Endothelial cell of umbilical vein (primary cell): ENCODE data around the gene JARID2.

ENCODE experiments used
- EZH2 ChIP-seq: IDR thresholded peaks from 2 replicates; pipeline ENCODE4 v1.6.1; 2012; ENCODE audit warnings: borderline replicate concordance, low read depth, mild to moderate bottlenecking, moderate library complexity, low read length, inconsistent platforms; ENCODE audit not compliant: severe bottlenecking
- FOS ChIP-seq: IDR thresholded peaks from 2 replicates; pipeline ENCODE4 v1.6.1; 2011; ENCODE audit warnings: mild to moderate bottlenecking, low read length, moderate library complexity, borderline replicate concordance; ENCODE audit not compliant: insufficient read depth
- MYC ChIP-seq: IDR thresholded peaks from one replicate; pipeline ENCODE4 v1.6.1; 2011; ENCODE audit warnings: mild to moderate bottlenecking, low read depth, low read length
- POLR2A ChIP-seq: IDR thresholded peaks from 2 replicates; pipeline ENCODE4 v1.6.1; 2012; ENCODE audit warnings: low read depth, mild to moderate bottlenecking, control low read depth, low read length
- POLR2AphosphoS5 ChIP-seq: IDR thresholded peaks from 2 replicates; pipeline ENCODE4 v1.6.1; 2012; ENCODE audit warnings: low read depth, mild to moderate bottlenecking, control low read depth, low read length, moderate library complexity; ENCODE audit not compliant: insufficient read depth
- TF ChIP-seq, protein P1 (sequence below), 2 donors: IDR thresholded peaks; 1 replicate in 1 of 2; 2 replicates in 1 of 2; pipeline ENCODE4 v1.5.1; 2011; ENCODE audit warnings: low read length in 2 of 2, mild to moderate bottlenecking in 2 of 2, moderate library complexity in 2 of 2, control low read depth in 1 of 2, inconsistent platforms in 1 of 2, low read depth in 1 of 2; ENCODE audit not compliant: insufficient read depth in 1 of 2; ENCODE audit errors: extremely low read depth in 1 of 2

DNA sequence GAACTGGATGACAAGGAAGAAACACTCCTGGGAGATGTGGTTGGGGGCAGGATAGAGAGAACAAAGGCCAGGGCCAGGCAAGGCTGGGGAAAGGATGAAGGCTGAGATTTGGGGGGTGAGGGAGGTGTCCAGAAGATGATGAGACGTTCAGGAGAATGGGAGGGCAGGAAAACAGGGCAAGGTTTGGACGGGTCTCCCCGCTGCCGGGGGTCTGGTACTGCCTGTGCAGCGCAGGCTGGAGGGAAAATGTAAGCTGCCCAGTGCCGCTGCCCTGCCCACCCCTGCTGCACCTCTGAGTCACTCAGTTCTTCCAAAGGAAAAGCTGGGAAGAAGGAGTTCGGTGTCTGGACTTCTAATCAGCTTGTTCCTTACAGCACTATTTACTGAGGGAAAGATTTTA is 286.1 kb downstream of the JARID2 start:
- TF ChIP-seq, protein P1, sequence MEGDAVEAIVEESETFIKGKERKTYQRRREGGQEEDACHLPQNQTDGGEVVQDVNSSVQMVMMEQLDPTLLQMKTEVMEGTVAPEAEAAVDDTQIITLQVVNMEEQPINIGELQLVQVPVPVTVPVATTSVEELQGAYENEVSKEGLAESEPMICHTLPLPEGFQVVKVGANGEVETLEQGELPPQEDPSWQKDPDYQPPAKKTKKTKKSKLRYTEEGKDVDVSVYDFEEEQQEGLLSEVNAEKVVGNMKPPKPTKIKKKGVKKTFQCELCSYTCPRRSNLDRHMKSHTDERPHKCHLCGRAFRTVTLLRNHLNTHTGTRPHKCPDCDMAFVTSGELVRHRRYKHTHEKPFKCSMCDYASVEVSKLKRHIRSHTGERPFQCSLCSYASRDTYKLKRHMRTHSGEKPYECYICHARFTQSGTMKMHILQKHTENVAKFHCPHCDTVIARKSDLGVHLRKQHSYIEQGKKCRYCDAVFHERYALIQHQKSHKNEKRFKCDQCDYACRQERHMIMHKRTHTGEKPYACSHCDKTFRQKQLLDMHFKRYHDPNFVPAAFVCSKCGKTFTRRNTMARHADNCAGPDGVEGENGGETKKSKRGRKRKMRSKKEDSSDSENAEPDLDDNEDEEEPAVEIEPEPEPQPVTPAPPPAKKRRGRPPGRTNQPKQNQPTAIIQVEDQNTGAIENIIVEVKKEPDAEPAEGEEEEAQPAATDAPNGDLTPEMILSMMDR (IDR thresholded peaks at IDR 0.05; ENCODE audit: extremely low read depth in 1 of 2, insufficient read depth in 1 of 2, low read depth in 1 of 2, low read length in 2 of 2): no peak
- TF ChIP-seq MYC: no peak
- no peak for TF ChIP-seq FOS
- TF ChIP-seq POLR2AphosphoS5: no peak
- TF ChIP-seq POLR2A: no peak
- no peak for TF ChIP-seq EZH2
